ENCODE measurements around the gene SCARF1. TPM values are rescaled to one million over a fixed set of nuclear protein-coding genes. Genes with fewer than 3 reads are reported as not detected.
A peak's percentile ranks its signal among the peaks of the same experiment; 100 is the strongest.

The SCARF1 gene
- total RNA-seq, 1 donor from 2014 or later, result 41.0 TPM

DNA sequence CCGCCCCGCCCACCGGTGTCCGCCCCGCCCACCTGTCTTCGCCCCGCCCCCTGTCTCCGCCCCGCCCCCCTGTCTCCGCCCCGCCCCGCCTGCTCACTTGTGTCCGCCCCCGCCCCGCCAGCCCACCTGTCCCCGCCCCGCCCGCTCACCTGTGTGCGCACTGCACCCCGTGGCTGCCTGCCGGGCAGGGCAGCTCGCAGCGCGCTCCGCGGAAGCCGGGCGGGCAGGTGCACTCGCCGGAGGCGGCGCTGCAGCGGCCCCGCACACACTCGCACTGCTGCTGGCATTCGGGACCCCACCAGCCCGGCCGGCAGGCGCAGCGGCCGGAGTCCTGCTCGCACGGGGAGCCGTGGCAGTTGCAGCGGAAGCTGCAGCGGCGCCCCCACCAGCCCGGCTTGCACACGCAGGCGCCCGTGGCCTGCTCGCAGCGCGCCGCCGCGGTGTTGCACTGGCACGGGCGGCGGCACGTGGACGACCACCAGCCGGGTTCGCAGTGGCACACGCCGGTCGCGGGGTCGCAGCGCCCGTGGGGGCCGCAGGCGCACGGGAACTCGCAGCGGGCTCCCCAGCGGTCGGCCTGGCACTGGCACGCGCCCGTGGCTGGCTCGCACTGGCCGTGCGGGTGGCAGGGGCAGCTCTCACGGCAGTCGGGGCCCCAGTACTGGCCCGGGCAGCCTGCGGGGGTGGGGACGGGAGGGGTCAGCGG lies 2.1 kb downstream of the SCARF1 start:
- no peak for DNase-seq (ENCODE audit: low read depth)
- H3K4me3 ChIP-seq (ENCODE audit: low read depth, low read length), result peak overlapping the region; percentile 33
- no peaks in the 10 kb centered on the region for H3K27me3 ChIP-seq (ENCODE audit: control insufficient read depth, insufficient read depth, low read length)
- no peak for TF ChIP-seq CTCF (IDR thresholded peaks at IDR 0.05; ENCODE audit: insufficient read depth, low read length, poor library complexity, severe bottlenecking)
- no peaks in the 10 kb centered on the region for H3K36me3 ChIP-seq (ENCODE audit: control insufficient read depth, insufficient read depth, low read length)

GRCh38 chr17:1641065-1641403 lies 4.5 kb downstream of the SCARF1 start:
- no peaks in the 10 kb centered on the region for H3K27me3 ChIP-seq (ENCODE audit: control insufficient read depth, insufficient read depth, low read length)
- no peak for DNase-seq (ENCODE audit: low read depth)
- no peak overlapping the region for H3K4me3 ChIP-seq (ENCODE audit: low read depth, low read length)
- TF ChIP-seq CTCF (IDR thresholded peaks at IDR 0.05; ENCODE audit: insufficient read depth, low read length, poor library complexity, severe bottlenecking), result no peak
- no peaks in the 10 kb centered on the region for H3K36me3 ChIP-seq (ENCODE audit: control insufficient read depth, insufficient read depth, low read length)

DNA sequence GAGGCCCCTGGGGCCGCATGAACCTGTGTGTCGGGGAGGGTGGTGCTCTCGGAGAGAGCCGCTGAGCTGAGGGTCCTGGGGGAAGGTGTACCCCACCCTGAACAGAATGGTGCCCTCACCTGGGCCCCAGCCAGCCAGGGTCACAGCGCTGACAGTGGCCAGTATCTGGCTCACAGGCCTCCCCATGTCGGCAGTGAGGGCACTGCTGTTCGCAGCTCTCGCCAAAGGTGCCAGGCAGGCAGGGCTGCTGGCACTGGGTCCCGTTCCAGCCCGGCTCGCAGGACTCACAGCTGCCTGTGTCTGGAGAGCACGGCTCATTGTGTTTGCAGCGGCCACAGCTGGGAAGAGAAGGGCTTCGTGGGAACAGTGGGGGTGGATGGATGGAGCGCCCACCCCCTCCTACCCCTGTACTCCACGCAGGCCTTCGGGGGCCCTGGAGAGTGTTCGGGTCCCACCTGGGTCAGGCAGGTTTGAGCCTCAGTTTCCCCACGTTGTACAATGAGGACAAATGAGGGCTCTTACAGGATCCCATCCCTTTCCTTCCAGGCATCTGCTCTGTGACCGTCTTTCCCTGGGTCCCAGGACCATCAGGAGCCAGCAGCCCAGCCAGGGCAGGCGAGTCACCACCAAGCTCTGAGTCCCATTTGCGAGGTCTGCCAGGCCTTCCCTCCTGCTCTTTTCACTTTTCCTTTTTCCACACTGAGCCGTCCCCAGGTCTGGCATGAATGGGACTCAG lies 5.0 kb downstream of the SCARF1 start:
- no peak overlapping the region for H3K4me3 ChIP-seq (ENCODE audit: low read depth, low read length)
- H3K27me3 ChIP-seq (ENCODE audit: control insufficient read depth, insufficient read depth, low read length), result no peaks in the 10 kb centered on the region
- no peak for TF ChIP-seq CTCF (IDR thresholded peaks at IDR 0.05; ENCODE audit: insufficient read depth, low read length, poor library complexity, severe bottlenecking)
- no peak for DNase-seq (ENCODE audit: low read depth)
- H3K36me3 ChIP-seq (ENCODE audit: control insufficient read depth, insufficient read depth, low read length), result no peaks in the 10 kb centered on the region

DNA sequence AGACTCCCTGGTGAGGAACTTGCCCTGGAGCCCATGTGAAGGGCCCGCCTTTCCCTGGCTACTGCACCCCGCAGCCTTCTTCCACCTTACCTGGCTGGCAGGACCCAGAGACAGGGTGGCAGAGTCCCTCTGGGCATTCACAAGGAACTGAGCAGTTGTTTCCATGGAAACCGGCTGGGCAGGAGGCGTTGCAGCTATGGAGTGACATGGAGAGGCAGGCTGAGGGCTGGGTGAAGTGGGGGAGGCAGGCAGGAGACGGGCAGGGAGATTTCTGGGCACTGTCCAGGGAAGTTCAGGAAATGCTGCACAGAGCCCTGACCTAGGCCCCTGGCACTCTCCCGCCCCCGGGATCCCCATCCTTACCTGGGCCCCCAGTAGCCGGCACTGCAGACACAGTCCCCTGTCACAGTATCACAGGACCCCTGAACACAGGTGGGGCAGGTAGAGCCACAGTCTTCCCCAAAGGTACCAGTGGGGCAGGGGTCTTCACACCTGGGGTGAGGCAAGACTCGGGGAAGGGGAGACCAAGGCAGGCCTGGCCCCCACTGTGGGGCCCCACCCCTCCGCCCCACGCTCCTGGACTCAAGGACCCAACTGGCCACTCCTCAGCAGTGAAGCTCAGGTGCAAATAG lies 5.9 kb downstream of the SCARF1 start:
- Histone ChIP-seq H3K4me3 (ENCODE audit: low read depth, low read length) (no peak overlapping the region), H3K27me3 (ENCODE audit: control insufficient read depth, insufficient read depth, low read length) (no peaks in the 10 kb centered on the region), H3K36me3 (ENCODE audit: control insufficient read depth, insufficient read depth, low read length) (no peaks in the 10 kb centered on the region)
- TF ChIP-seq CTCF (IDR thresholded peaks at IDR 0.05; ENCODE audit: insufficient read depth, low read length, poor library complexity, severe bottlenecking), result no peak
- no peak for DNase-seq (ENCODE audit: low read depth)

DNA sequence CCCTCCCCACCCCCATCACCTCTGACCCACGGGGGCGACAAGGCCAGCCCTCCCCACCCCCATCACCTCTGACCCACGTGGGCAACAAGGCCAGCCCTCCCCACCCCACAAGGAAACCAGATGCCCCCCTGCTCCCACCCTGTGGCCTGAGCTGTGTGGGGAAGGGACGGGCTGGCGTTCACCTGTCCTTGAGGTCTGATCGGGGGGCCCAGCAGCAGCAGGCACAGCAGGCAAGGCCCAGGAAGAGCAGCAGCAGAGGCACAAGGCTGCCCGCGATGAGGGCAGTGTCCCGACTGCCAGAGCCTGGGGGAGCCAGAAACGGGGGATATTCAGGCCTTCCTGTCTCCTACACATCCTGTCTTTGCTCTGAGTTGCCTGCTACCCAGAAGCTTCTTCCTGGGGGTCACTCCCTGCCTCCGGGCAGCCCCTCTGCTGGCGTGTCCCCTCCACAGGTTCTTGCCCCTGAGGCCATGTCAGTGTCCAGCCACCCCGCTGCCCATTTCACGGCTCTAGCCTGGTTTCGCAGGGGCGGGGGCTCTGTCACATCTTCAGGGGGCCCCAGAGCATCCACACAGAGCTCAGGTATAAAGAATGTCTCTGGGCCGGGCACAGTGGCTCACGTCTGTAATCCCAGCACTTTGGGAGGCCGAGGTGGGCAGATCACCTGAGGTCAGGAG lies 6.8 kb downstream of the SCARF1 start:
- no peak overlapping the region for H3K4me3 ChIP-seq (ENCODE audit: low read depth, low read length)
- TF ChIP-seq CTCF (IDR thresholded peaks at IDR 0.05; ENCODE audit: insufficient read depth, low read length, poor library complexity, severe bottlenecking), result no peak
- H3K36me3 ChIP-seq (ENCODE audit: control insufficient read depth, insufficient read depth, low read length), result no peaks in the 10 kb centered on the region
- H3K27me3 ChIP-seq (ENCODE audit: control insufficient read depth, insufficient read depth, low read length), result no peaks in the 10 kb centered on the region
- no peak for DNase-seq (ENCODE audit: low read depth)
